Large intestine (tissue), 12 donors: ENCODE measurements around the gene KARS1. TPM values are rescaled to one million over a fixed set of nuclear protein-coding genes. Genes with fewer than 3 reads are reported as not detected.

ENCODE experiments used
- DNase-seq, 2 donors: peaks; one replicate each; pipeline versions ENCODE4 v3.0.0 to v3.0.0-alpha.2; 2013
- H3K27ac ChIP-seq: one replicate; pipeline ENCODE4 v1.5.1; 2013; ENCODE audit warnings: low read length
- H3K27me3 ChIP-seq: 2 replicates; pipeline ENCODE4 v1.6.1; 2013; ENCODE audit warnings: low read length; ENCODE audit not compliant: control insufficient read depth, insufficient read depth
- H3K36me3 ChIP-seq: 2 replicates; pipeline ENCODE4 v1.6.1; 2013; ENCODE audit warnings: low read length; ENCODE audit not compliant: control insufficient read depth, insufficient read depth
- H3K4me1 ChIP-seq: one replicate; pipeline ENCODE4 v1.6.1; 2013; ENCODE audit warnings: low read length; ENCODE audit not compliant: control insufficient read depth, insufficient read depth
- H3K4me3 ChIP-seq: one replicate; pipeline ENCODE4 v1.5.1; 2013; ENCODE audit warnings: low read length
- H3K9me3 ChIP-seq: one replicate; pipeline ENCODE4 v1.6.1; 2013; ENCODE audit warnings: mild to moderate bottlenecking, low read depth, low read length, moderate library complexity; ENCODE audit not compliant: control insufficient read depth
- WGBS: methylation state at CpG from one replicate; pipeline ENCODE4 v1.1.5; 2013; ENCODE audit warnings: low lambda C conversion rate; ENCODE audit not compliant: insufficient coverage; 5-methylcytosine and 5-hydroxymethylcytosine counted together
- long read RNA-seq, 11 donors: transcript quantifications; one replicate each; lab custom pipeline, GENCODE V29; 2026
- polyA plus RNA-seq: library from polyadenylated mRNA; unstranded; fragments of 120-200 nt; gene quantifications from one replicate; pipeline ENCODE4 v1.2.1, GENCODE V29; 2013

The KARS1 gene
- 100 TPM for polyA plus RNA-seq
- long read RNA-seq, donor 1, transcript KARS-211 (2 exons, 589 nt): minor isoform, 5 of 24 reads
- long read RNA-seq, donor 1, transcript KARS-202 (15 exons, 2,421 nt): minor isoform, 5 of 24 reads
- long read RNA-seq, donor 1, transcript KARS-201 (14 exons, 2,005 nt): major isoform, 13 of 24 reads
- long read RNA-seq, donor 1, partial matches to known transcripts: 0 of 24 reads
- long read RNA-seq, donor 1, other reads (novel, unspliced or antisense): 0 of 24 reads
- long read RNA-seq, donor 2, transcript KARS-201 (14 exons, 2,005 nt): minor isoform, 9 of 144 reads
- long read RNA-seq, donor 2, transcript KARS-211 (2 exons, 589 nt): major isoform, 11 of 144 reads
- long read RNA-seq, donor 2, partial matches to known transcripts: 12 of 144 reads
- long read RNA-seq, donor 2, other reads (novel, unspliced or antisense): 111 of 144 reads
- long read RNA-seq, donor 3: 0 reads
- long read RNA-seq, donor 4, partial matches to known transcripts: 0 of 4 reads
- long read RNA-seq, donor 4, other reads (novel, unspliced or antisense): 0 of 4 reads
- long read RNA-seq, donor 5, transcript KARS-201 (14 exons, 2,005 nt): major isoform, 9 of 14 reads
- long read RNA-seq, donor 5, partial matches to known transcripts: 0 of 14 reads
- long read RNA-seq, donor 5, other reads (novel, unspliced or antisense): 0 of 14 reads
- long read RNA-seq, donor 6, transcript KARS-211 (2 exons, 589 nt): minor isoform, 15 of 41 reads
- long read RNA-seq, donor 6, transcript KARS-201 (14 exons, 2,005 nt): major isoform, 22 of 41 reads
- long read RNA-seq, donor 6, partial matches to known transcripts: 0 of 41 reads
- long read RNA-seq, donor 6, other reads (novel, unspliced or antisense): 0 of 41 reads
- long read RNA-seq, donor 7, transcript KARS-201 (14 exons, 2,005 nt): major isoform, 13 of 20 reads
- long read RNA-seq, donor 7, partial matches to known transcripts: 0 of 20 reads
- long read RNA-seq, donor 7, other reads (novel, unspliced or antisense): 0 of 20 reads
- long read RNA-seq, donor 8, transcript KARS-201 (14 exons, 2,005 nt): major isoform, 30 of 186 reads
- long read RNA-seq, donor 8, transcript KARS-211 (2 exons, 589 nt): minor isoform, 17 of 186 reads
- long read RNA-seq, donor 8, partial matches to known transcripts: 36 of 186 reads
- long read RNA-seq, donor 8, other reads (novel, unspliced or antisense): 101 of 186 reads
- long read RNA-seq, donor 9, transcript KARS-202 (15 exons, 2,421 nt): minor isoform, 7 of 49 reads
- long read RNA-seq, donor 9, transcript KARS-211 (2 exons, 589 nt): minor isoform, 12 of 49 reads
- long read RNA-seq, donor 9, transcript KARS-201 (14 exons, 2,005 nt): major isoform, 24 of 49 reads
- long read RNA-seq, donor 9, partial matches to known transcripts: 5 of 49 reads
- long read RNA-seq, donor 9, other reads (novel, unspliced or antisense): 0 of 49 reads
- long read RNA-seq, donor 10, transcript KARS-202 (15 exons, 2,421 nt): minor isoform, 5 of 43 reads
- long read RNA-seq, donor 10, transcript KARS-201 (14 exons, 2,005 nt): major isoform, 28 of 43 reads
- long read RNA-seq, donor 10, transcript KARS-211 (2 exons, 589 nt): minor isoform, 10 of 43 reads
- long read RNA-seq, donor 10, partial matches to known transcripts: 0 of 43 reads
- long read RNA-seq, donor 10, other reads (novel, unspliced or antisense): 0 of 43 reads
- long read RNA-seq, donor 11, transcript KARS-201 (14 exons, 2,005 nt): major isoform, 12 of 21 reads
- long read RNA-seq, donor 11, transcript KARS-211 (2 exons, 589 nt): minor isoform, 6 of 21 reads
- long read RNA-seq, donor 11, partial matches to known transcripts: 0 of 21 reads
- long read RNA-seq, donor 11, other reads (novel, unspliced or antisense): 0 of 21 reads

DNA sequence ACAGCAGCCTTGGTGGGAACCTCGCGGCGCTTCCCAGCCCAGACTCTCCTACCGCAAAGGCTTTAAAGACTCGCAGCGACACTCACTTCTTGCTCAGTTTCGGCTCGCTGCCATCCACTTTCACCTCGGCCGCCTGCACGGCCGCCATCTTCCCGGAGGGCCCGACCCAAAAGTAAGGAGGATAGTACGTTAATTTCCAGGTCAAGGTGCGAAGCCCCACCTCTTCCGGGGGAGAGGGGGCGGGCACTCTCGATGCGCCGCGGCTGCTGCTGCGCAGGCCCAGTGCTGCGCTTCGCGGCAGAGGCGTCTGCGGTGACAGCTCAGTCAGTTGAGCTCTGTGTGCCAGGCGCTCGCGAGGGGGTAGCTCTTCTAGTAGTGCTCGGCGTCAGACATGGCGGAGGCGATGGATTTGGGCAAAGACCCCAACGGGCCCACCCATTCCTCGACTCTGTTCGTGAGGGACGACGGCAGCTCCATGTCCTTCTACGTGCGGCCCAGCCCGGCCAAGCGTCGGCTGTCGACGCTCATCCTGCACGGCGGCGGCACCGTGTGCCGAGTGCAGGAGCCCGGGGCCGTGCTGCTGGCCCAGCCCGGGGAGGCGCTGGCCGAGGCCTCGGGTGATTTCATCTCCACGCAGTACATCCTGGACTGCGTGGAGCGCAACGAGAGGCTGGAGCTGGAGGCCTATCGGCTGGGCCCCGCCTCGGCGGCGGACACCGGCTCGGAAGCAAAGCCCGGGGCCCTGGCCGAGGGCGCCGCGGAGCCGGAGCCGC is at the start of gene KARS1, which contains the start of gene TERF2IP:
TSS of gene KARS1 (minus strand) at position 174 of the 773 bp plus-strand sequence. CDS start at position 148, 26 bp downstream.
TSS of gene TERF2IP (plus strand) at position 282 of the 773 bp plus-strand sequence. CDS start at position 392, 110 bp downstream.
- Histone ChIP-seq H3K4me1 (peaks cover 16% of the 10 kb centered on the region), H3K27ac (peak within 1 kb of the TSS; percentile 87), H3K36me3 (peaks cover 23% of the 10 kb centered on the region), H3K9me3 (no peaks in the 10 kb centered on the region), H3K27me3 (no peaks in the 10 kb centered on the region), H3K4me3 (peak within 1 kb of the TSS; percentile 88)
- DNase-seq: peak; percentile 95 to 97
- WGBS: no CpG with 5 or more reads among the region's 76 CpGs

DNA sequence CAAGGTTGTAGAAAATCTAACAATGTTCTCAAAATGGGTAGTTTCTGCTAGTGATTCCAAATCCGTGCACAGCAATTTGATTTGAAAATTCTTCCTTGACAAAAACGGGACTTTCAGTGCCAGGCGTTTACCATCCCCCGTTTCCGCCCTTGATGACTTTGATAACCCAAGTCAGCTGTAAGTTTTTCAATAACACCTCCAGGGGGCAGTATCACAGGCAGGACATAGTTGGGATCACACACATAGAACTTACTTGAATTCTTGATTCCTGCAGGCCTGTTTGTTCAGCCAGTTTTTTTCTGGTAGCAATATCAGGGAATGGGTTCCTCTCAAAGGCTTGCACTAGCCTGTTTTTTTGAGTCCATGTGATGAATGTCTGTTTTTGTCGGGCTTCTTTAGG is 48.2 kb upstream of the KARS1 start:
- 57% methylated on average over 1 of the region's 6 CpGs for WGBS
- H3K4me1 ChIP-seq: no peaks in the 10 kb centered on the region
- H3K4me3 ChIP-seq: no peak overlapping the region
- no peak overlapping the region for H3K27ac ChIP-seq
- H3K27me3 ChIP-seq: no peaks in the 10 kb centered on the region
- H3K9me3 ChIP-seq: no peaks in the 10 kb centered on the region
- DNase-seq: no peak
- H3K36me3 ChIP-seq: no peaks in the 10 kb centered on the region

DNA sequence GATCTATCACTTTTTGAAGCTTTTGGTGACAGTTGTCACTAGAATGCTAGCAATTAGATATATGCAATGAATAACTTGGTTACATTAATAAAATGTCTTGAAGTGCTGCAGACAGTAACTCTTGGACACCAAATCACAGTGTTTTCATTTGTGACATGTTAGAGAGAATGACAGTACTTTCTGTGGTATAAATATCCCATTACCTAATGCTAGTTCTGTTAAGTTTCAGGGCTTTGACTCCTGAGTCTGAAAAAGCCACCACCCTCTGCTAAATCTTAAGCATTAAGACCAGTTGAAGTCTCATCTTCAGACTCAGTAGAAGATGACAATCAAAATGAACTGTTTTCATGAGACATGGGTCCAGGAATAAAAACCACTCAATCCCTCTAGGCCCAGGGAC is 39.9 kb upstream of the KARS1 start:
- Histone ChIP-seq H3K4me1 (no peaks in the 10 kb centered on the region), H3K9me3 (no peaks in the 10 kb centered on the region), H3K27me3 (no peaks in the 10 kb centered on the region), H3K27ac (no peak overlapping the region), H3K36me3 (no peaks in the 10 kb centered on the region), H3K4me3 (no peak overlapping the region)
- DNase-seq: no peak

DNA sequence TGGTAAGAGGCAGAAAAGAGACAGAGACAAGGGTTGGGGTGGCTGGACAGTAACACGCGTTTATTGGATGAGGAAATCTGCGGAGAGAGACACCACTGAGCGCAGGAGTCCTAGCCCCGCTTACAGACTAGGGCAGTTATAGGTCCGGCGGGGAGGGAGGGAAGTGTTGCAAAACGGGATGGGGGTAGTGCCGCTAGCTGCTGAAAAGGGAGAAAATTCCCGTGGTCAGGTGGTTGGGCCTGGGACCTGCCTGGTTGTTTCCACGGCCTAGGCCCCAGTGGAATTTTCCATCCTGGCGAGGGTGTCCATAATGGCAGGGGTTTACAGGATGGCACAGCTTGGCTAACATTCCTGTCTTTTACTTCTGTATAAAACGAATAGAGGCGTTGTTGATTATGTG is 34.8 kb upstream of the KARS1 start:
- DNase-seq: no peak
- Histone ChIP-seq H3K36me3 (no peaks in the 10 kb centered on the region), H3K27me3 (no peaks in the 10 kb centered on the region), H3K4me3 (no peak overlapping the region), H3K9me3 (no peaks in the 10 kb centered on the region), H3K4me1 (no peaks in the 10 kb centered on the region), H3K27ac (no peak overlapping the region)
- 74% methylated on average over 4 of the region's 14 CpGs for WGBS

DNA sequence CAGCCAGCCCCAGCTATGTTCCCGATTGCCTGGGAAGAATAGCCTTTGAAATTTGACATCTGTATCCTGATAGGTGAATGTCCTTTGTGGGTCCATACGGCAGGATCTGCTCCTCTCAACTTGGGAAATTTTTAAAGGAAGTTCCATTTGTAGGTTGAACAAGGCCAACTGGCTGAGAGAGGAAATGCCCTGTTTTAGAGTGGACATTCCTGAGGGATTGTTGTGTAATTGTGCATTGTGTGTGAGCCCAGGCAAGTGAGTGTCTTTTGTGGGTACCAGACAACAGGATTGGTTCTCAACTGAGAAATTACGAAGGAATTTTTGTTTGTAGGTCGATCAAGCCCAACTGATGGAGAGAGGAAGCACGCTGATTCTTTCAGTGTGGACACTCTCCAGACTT is 31.9 kb upstream of the KARS1 start:
- Histone ChIP-seq H3K27ac (no peak overlapping the region), H3K36me3 (no peaks in the 10 kb centered on the region), H3K4me3 (no peak overlapping the region), H3K27me3 (no peaks in the 10 kb centered on the region), H3K4me1 (no peaks in the 10 kb centered on the region), H3K9me3 (no peaks in the 10 kb centered on the region)
- WGBS: 100% methylated on average over 1 of the region's 5 CpGs
- DNase-seq: no peak

DNA sequence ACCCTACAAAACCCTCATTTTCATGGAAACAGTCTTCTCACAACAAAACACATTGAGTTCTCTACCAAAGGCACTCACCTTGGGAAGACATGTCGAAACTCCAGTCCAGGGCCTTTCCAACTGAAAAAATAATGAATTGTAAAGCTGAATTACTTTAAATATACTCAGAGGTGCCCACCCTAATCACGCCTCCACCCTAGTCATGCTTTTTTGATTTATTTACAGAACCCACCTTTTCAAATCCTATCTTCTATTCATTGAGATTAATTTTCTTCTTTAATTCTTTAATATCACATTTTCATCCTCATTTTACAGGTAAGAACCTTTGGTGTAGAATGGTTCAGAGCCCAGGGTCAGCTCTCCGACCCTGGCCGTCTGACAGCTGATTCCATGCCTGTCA is 29.4 kb upstream of the KARS1 start, which contains the start of gene CPHXL2:
TSS of gene CPHXL2 (minus strand) at position 101 of the 400 bp plus-strand sequence. CDS start at position 91, 10 bp downstream.
- WGBS: 95% methylated on average over 4 of the region's 4 CpGs
- no peaks in the 10 kb centered on the region for H3K27me3 ChIP-seq
- no peak for DNase-seq
- no peaks in the 10 kb centered on the region for H3K9me3 ChIP-seq
- no peak within 1 kb of the TSS for H3K27ac ChIP-seq
- H3K36me3 ChIP-seq: no peaks in the 10 kb centered on the region
- H3K4me1 ChIP-seq: no peaks in the 10 kb centered on the region
- no peak within 1 kb of the TSS for H3K4me3 ChIP-seq

DNA sequence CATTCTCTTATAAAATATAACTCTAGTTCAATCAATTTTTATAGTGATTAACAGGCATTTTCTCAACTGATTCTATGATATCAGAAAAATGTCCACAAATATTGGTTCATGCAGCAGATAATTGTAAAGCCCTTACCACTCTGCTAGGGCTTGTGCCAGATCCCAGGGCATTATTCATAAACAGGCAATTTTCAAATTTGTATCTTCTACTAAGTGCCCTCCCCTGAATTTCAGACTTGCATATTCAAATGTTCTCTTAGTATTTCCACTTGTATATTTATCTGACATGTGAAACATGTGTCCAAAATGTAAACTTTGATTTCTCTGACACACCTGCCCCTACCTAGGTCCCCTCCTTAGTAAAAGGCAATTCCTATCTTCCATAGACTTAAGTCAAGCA is 20.0 kb upstream of the KARS1 start:
- H3K4me3 ChIP-seq: no peak overlapping the region
- no peak overlapping the region for H3K27ac ChIP-seq
- H3K4me1 ChIP-seq: no peaks in the 10 kb centered on the region
- no peak for DNase-seq
- no peaks in the 10 kb centered on the region for H3K36me3 ChIP-seq
- no peaks in the 10 kb centered on the region for H3K9me3 ChIP-seq
- H3K27me3 ChIP-seq: no peaks in the 10 kb centered on the region

DNA sequence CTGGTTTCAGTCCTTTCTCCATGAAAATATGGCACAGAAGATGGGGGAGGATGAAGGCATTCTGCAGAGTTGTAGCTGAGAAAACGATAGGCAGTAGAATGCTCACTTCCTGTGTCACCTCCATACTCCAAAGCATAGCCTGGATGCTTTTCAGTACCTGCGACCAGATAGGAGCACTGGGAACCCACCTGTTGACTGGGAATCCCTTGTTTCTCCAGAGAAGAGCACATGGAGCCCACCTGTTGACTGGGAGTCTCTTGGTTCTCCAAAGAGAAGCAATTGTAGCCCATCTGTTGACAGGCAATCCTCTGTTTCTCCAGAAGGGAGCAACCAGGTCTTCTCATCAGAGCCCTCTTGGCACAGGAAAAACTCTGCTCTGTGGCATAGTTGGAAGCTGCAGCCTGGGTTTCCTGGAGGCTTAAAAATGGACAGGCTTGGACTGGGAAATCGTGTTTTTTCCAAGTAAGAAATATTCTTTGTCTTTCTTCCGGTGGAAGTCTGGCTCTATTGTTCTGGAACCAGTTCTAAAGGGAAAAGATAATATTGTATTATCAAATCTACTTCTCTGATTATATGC is 13.3 kb upstream of the KARS1 start:
- H3K36me3 ChIP-seq: peaks cover 31% of the 10 kb centered on the region

More for the DNA sequence above, 13.3 kb upstream of the KARS1 start:
- H3K27me3 ChIP-seq: no peaks in the 10 kb centered on the region
- H3K4me3 ChIP-seq: no peak overlapping the region
- no peaks in the 10 kb centered on the region for H3K4me1 ChIP-seq
- no peak for DNase-seq
- no peaks in the 10 kb centered on the region for H3K9me3 ChIP-seq
- WGBS: no CpG with 5 or more reads among the region's 4 CpGs
- no peak overlapping the region for H3K27ac ChIP-seq
